HG03565 (cell line): ENCODE data around the gene ATP13A5.

ENCODE experiments used
- ATAC-seq: cut with Tn5 transposase; IDR thresholded peaks from one replicate; pipeline ENCODE4 v1.9.1; 2021; ENCODE audit warnings: mild to moderate bottlenecking, moderate library complexity; ENCODE audit not compliant: unreplicated experiment

ATP13A5 gene

DNA sequence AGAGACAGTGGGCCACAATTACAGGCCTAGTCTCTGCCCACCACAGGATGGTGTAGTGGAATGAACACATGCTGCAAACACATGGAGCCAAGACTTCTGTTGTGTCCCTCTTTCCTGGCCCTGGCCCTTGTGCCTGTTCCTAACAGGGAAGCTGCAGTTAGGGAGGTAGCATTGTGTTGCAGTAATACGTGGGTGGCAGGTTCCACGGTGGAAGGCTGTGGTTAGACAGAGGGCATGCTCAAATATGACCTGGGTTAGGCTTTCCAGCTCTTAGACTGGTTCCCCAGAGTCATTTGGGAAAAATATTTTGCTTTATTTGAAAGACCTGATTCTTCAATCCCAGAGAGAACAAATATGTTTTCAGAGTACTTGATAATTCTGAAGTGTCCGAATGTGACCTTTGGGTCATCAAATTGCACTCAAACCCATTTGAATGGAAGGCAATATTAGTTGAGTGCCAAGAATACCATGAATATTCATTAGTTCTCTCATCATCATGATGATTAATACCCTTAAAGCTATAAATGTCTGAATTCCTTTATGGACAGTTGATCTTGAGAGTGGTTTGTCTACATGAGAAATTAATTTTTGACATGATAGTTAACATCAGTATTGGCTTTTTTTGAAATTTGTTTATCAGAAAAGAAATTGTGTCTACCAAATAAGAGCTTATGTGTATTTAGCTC, 109.1 kb downstream of the ATP13A5 start:
- no peak for ATAC-seq

DNA sequence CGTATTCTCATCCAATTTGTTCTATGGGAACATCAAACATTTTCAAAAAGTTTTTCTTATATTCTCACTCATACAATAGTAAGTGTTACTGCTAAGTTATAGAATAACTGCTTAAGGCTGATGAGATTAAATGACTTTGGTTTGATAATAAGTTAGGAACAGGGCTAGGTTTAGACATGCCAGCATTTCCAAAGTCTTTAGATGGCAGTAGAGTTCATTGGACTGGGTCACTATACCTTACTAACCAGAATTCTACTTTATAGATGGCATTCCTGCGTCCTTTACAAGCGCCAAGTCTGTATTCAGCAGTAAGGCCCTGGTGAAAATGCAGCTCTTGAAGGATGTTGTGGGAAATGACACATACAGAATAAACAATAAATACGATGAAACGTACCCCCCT, 115.8 kb downstream of the ATP13A5 start:
- no peak for ATAC-seq

DNA sequence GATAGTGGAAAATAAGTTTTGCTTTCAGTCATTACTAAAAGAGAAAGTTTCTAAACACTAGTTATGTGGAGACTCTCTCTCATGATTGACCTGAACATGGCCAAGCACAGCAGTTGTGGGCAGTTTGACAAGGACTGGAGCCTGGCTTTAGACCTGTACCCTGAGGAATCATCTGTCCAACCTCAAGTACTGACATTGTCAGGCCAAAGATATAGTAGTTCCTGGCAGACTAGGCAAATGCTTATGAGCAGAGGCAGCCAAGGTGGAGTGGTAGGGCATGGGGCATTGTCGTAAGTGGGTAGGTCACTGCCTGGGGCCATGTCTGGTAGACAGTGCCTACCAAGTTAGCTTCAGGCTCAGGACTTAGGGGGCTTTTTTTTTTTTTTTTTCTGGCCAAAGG, 116.6 kb downstream of the ATP13A5 start:
- no peak for ATAC-seq

DNA sequence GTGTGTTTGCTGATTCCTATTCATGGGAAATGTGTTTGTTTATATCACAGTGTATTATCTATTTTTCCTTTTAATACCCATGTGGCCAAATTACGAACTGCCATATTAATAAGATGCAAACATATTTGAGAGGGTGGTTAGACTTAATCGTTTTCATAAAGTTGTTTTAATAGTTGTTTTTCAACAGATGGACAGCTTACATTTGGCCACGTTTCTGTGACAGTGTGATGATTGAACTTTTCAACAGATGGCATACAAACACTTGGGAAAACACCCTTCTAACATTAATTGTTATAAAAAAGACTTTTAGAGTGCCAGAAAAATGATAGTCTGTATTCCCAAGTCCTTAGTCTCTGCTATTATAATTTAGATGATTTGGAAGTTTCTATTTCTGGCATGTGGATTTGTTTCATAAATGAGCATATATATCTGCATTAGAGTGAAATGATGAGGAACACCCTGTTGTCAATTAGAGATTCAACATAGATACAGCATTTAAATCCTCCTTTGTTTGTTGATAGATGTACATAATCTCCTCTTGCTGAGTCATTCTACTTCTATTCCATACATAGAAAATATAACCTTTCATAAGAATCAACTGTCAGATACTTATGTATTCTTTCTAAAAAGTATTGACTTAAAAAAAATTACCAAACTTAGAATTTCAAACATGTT, 124.4 kb downstream of the ATP13A5 start:
- no peak for ATAC-seq

DNA sequence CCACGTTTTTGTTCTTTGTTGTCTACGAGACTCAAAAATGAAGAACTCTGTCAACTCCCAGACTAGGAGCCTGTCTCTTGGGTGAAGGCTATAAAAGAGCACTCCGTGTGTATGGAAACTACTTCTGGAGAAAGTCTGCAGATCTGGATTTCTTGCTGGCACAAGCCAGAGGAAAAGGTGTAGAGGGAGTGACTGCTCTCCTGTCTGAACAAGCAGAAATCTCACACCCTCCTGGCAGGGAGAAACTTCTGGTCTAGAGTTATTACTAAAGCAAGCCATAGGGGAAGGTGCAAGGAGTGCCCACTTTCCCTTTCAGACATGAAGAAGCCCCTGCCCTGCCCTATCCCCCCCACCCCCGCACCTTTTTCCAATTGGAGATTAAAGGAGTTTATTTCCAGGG, 128.1 kb downstream of the ATP13A5 start:
- ATAC-seq: no peak

DNA sequence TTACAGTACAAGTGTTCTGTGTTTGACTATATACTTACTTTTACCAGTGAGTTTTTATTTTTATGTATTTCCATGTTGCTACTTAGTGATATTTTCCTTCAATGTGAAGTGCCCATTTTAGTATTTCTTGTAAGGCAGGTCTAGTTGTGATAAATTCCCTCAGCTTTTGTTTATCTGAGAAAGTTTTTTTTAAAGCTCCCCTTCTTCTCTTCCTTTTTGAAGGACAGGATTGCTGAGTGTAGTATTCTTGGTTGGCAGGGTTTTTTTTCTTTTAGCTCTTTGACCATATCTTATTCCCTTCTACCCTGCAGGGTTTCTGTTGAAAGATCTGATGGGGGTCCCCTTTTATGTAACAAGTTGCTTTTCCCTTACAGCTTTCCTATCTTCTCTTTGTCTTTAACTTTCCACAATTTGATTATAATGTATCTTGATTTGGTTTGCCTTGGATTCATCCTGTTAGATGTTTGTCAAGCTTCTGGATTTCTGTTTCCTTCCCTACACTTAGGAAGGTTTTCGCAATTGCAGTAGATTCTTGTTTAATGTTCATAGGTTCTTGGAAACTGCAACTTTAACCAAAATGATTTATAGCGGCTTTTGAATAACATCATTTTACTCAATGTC, 129.6 kb downstream of the ATP13A5 start:
- no peak for ATAC-seq

DNA sequence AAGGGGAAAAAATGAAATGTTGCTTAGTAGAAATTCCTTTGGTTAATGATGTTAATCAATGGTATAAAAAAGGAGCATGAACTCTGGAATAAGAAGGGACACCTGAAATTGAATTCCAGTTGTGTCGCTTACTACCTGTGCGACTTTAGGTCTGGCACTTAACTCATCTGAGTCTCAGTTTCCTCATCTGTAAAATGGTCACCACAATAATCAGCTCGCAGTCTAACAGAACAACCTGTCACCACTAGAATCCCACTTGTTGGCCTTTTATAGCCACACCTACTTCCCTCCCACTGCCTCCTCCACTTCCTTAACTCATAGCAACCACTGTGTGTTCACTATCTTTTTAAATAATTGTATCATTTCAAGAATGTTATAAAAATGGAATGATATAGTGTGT, 135.0 kb downstream of the ATP13A5 start:
- no peak for ATAC-seq

DNA sequence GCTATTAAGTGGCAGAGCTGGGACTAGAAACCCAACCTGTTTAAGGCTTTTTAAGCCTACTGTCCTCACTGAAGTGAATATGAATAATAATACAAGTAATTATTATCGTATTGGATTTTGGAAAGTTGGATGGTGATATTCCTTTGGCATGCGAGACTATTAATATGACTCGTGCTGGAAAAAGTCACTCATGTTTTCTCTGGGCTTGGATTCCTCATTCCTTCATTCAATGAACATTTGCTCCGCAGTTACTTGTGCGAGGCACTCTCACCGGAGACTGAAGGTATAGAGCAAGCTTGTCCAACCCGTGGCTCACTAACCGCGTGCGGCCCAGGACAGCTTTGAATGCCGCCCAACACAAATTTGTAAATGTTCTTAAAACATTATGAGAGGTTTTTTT, 136.8 kb downstream of the ATP13A5 start:
- ATAC-seq: no peak

DNA sequence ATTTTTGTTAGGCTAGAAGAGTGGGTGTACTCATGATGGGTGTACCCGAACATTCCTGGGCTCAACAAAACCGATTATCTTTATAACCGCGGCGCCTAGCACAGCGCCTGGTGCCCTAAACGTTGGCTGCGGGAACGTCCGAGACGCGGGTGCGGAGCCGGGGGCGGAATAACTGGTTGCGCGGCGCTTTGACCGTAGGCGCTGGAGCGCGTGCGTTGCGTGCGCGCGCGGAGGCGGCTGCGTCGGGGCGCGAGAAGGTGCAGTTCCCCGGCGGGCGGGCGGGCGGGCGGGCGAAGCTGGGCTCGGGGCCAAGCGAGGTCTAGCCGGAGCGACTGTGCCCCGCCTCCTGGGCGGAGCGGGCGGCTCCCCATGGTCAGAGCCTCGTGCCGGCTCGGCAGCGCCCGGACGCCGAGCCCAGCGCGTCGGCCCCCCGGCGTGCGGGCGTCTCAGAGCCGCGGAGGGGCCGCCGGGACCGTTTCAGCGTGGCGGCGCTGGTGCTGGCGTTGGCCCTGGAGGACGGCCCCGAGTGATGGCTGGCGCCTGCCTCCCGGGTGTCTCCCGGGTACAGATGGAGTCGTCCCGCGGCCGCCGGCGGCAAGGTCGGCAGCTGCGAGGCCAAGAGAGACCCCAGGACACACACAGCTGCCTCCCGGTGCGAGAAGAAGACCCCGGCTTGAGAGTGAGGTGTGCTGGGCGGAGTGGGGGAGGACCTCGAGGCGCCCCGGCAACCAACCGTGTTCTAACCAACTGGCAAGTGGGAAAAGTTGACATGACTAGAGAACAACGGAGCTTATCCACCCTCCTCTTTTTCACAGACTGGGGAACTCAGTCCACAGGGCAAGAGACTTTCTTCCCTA, 137.5 kb downstream of the ATP13A5 start, which contains the start of gene PLAAT1:
TSS of gene PLAAT1 (plus strand) at position 373 of the 857 bp plus-strand sequence. CDS start 14,429 bp downstream, outside the sequence.
- peak; percentile 78 for ATAC-seq

DNA sequence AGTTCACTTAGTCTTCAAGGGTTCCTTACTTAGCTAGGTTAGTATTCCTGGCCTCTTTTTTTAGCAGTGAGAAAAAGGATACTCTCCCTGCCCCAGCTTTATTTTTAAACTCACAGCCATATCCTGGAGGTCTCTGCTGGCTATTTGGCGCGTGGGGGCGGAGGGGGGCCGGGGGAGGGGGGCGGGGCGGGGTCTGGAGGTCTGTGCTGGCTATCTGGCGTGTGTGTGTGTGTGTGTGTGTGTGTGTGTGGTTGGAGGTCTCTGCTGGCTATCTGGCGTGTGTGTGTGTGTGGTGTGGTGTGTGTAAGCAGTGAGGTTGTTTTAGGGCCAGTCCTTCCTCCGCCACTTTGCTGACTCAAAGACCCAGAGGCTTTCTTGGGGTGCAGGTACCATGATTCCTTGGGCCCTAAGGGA, 138.1 kb downstream of the ATP13A5 start:
- no peak for ATAC-seq

DNA sequence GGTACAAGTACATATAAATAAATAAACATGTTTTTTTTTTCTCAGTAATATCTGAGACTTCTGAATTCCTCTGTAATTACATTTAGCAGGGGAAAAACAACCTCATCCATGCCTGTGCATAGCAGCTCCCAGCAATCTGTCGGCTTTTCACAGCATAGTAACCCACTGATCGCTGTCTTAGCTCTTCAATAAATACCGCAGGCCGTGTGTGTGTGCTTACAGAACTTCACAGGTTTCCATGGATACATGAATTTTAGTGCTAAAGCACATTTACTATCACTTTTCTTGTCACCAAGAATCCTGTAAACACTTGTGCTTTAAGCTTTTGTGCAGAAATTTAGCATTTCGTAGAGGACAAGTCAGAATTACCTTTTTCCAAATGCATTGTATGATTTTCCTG, 141.5 kb downstream of the ATP13A5 start:
- no peak for ATAC-seq

DNA sequence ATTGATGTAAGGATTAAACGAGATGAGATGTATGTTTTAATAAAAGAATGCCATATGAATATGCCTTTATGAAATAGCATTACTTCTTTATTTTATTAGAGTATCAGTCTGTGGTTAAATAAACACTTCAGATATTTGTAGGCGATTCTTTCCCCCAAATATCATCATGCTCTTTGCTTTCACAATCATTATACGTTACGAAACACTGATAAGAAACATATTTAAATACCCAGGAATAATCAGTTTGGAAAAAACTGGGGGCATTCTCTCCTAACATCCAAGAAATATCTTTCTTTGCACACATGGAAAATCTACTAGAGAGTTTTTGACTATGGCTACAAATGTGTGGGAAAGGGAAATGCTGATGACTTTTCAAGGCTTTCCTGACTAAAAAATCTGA, 142.0 kb downstream of the ATP13A5 start:
- no peak for ATAC-seq

DNA sequence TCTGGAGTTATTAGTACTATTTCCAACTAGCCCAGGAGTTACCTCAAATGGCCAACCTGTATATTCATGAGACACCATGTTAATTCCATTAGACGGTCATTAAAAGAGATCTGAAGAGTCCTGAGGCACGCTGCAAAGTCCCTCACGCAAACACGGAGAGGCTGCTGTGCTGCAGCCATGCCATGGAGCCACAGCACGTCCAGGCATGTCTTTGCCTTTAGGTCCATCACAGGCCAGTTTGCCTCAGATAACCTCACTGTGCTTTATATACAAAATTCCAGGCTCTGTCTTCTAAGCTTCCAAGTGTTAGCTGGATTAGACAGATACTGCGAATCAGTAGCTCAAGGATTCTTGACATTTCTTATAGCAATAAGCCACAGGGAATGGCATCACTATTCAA, 147.4 kb downstream of the ATP13A5 start:
- ATAC-seq: no peak

DNA sequence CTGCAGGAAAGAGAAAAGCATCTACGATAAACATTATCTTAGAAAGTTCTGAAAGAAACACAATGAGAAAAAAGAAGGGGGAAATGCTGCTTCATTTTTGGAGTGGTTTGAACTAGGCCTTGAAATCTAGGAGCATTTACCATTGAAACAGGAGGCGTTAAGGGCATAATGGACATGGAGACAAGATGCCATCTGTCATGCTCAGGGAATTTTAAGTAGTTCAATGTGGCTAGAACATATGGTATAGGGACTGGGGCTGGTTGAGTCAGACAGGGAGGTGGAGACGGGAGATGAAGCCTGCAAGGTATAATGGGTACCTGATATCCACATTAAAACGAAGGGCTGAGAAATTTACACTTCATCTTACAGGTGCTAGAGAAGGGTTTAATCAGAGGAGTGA, 147.9 kb downstream of the ATP13A5 start:
- no peak for ATAC-seq

DNA sequence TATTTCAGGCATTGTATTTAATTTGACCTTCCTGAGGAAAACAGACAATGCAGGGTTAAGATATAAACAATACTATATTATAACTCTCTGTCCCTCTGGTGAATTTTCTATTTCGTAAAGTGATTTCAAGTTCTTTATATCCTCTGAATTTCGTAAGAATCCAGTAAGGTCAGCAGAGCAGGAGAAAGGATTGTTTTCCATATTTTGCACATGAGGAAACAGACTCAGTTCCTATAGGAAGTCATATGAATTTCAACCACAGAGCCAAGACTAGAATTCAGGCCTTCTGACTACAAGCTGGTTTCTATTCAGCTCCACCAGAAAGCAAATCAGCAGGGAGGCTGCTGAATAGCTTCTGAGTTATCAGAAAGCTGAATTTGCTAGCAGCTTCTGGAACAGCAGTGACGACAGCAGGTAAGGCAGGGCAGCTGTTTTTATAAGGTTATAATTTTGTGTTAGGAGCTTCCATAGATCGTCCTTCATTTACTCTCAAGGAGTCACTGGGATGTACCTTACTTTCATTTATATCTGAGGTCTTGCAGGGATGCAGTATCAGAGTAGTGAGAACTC, 148.6 kb downstream of the ATP13A5 start:
- no peak for ATAC-seq

DNA sequence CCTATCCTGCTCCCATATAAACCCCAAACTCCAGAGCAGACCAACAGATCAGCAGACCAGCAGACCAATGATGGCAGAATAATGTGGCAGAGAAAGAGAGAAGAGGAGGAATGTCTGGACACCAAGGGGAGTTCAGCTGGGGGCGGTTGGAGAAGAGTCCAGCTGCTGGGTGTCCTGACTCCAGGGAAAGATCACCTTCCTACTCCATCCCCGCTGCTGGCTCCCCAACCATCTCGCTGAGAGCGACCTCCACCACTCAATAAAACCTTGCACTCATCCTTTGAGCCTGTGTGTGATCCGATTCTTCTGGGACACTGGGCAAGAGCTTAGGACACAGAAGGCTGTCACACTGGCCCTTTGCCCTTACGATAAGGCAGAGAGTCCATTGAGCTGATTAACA, 150.3 kb downstream of the ATP13A5 start:
- ATAC-seq: no peak

DNA sequence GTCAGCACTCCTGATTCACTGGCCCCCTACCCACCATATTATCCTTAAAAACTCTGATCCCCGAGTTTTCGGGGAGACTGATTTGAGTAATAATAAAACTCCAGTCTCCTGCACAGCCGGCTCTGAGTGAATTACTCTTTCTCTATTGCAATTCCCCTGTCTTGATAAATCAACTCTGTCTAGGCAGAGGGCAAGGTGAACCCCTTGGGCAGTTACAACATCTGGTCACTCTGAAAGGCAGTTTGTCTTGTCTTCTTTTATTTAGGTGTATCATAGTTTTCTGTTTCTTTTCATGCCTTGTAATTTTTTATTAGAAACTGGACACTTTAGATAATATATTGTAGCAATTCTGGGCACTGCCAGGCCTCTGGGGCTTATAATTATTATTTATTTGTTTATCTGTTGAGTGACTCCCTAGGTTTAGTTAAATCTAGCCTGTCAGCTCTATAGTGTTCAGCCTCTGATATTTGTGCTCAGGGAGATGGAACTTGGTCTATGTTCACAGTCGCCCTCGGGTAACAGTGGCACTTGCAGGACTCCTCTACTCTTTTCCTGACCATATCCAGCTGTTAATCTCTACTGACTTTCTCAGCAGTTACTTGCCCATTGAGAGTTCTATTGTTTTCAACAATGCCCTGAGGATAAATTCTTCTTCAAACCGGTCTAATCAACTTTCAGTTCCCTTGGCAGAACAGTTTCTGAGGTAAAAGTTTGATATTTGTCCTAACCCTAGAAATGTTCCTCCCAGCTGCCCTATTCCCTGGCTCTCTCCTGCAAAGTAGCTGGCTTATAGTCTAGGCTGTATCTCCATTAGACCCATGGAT, 153.0 kb downstream of the ATP13A5 start:
- ATAC-seq: no peak
